Measurements from ENCODE around the gene MEA1.

- no peak for TF ChIP-seq CTCF (IDR thresholded peaks at IDR 0.05)
- TF ChIP-seq POLR2A (IDR thresholded peaks at IDR 0.05): no peak
These were observed 48.1 kb upstream of the MEA1 start for GRCh38 chr6:43061861-43062260.

Data from adrenal gland (tissue), 5 donors.